ENCODE results near the gene CBR1.

Gene CBR1

DNA sequence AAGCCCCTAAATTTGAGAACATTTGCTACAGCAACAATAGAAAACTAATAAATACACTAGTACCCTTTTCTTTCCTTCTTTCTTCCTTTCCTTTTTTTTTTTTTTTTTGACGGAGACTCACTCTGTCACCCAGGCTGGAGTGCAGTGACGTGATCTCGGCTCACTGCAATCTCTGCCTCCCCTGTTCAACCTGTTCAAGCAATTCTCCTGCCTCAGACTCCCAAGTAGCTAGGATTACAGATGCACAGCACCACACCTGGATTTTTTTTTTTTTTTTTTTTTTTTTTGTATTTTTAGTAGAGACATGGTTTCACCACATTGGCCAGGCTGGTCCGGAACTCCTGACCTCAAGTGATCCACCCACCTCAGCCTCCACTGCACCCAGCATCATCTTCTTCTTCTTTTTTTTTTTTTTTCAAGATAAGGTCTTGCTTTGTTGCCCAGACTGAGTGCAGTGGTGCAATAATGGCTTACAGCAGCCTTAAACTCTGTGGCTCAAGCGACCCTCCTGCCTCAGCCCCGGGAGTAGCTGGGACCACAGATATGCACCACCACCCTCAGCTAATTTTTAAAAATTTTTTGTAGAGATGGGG is 45.4 kb downstream of the CBR1 start:
- no peak for DNase-seq (ENCODE audit: low read depth)

DNA sequence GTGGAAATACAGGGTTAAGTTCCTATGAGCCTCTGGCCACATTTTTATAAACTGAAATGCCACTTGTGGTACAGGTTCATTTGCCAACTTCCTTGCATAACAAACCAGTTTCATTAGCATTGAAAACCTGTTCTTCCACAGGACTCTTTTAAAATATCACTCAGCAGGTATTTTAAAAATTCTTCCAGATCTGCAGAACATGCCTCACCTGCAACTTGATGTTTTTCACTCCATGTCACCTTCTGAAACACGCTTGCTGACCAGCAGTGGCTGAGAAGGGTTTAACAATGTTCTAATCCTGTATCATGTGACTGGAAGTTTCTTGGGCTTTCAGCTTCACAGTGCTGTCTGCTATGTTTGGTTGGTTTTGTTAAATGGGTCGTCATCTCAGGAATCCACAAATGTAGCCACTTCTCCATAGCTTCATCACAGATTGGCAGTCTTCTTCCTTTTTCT is 47.5 kb downstream of the CBR1 start:
- no peak for DNase-seq (ENCODE audit: low read depth)

DNA sequence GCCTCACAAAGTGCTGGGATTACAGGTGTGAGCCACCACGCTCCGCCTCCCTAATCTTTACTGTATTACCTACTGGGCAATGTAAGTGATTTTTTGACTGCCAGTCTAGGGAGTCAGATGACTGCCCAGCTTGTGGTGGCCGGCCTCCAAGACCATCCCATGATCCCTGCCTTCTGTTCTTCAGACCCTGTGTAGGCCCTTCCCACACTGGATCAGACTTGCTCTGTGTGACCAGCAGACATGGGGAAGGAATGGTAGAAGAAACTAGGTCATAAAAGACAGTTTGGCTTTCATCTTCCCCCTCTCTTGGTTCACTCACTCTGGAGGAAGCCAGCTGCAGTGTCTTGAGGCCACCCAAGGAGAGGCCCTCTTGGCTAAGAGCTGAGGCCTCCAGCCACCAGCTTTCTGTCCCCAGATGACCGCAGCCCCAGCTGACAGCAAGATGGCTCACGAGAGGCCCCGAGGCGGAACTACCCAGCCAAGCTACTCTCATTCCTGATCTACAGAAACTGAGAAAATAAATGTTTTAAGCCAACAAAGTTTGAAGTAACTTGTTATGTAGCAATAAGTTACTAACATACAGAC is 50.6 kb downstream of the CBR1 start:
- no peak for DNase-seq (ENCODE audit: low read depth)
